Esophagus muscularis mucosa (tissue), 4 donors: ENCODE results near the gene CABLES1. TPM values are rescaled to one million over a fixed set of nuclear protein-coding genes. Genes with fewer than 3 reads are reported as not detected.
"Not testable (repeated sequence)": the region's sequence is repeated elsewhere in the genome, so short reads cannot be mapped to it uniquely, and the experiment has no call there.

ENCODE experiments used
- DNase-seq: peaks from one replicate; pipeline ENCODE4 v3.0.0-alpha.2; 2017; ENCODE audit errors: extremely low spot score
- H3K27ac ChIP-seq, 4 donors: fragments of 200-600 bp; sonication (generic); replicated peaks in 1 of 4; 1 replicate in 3 of 4; 2 replicates in 1 of 4; pipeline ENCODE4 v1.5.1; 2016 to 2019; ENCODE audit warnings: mild to moderate bottlenecking in 1 of 4
- H3K27me3 ChIP-seq, 4 donors: fragments of 200-600 bp; sonication (generic); one replicate each; pipeline versions ENCODE4 v1.5.1 to v1.6.0; 2016 to 2019
- H3K36me3 ChIP-seq, 4 donors: fragments of 200-600 bp; sonication (generic); one replicate each; pipeline ENCODE4 v1.5.1; 2016 to 2019
- H3K4me1 ChIP-seq, 4 donors: fragments of 200-600 bp; sonication (generic); one replicate each; pipeline ENCODE4 v1.5.1; 2016 to 2019
- H3K4me3 ChIP-seq, 4 donors: fragments of 200-600 bp; sonication (generic); 1 replicate in 2 of 4; 2 replicates in 2 of 4; pipeline ENCODE4 v1.5.1; 2016 to 2019; ENCODE audit warnings: mild to moderate bottlenecking in 4 of 4, moderate library complexity in 1 of 4
- H3K9me3 ChIP-seq, 4 donors: fragments of 200-600 bp; sonication (generic); 1 replicate in 3 of 4; 2 replicates in 1 of 4; pipeline ENCODE4 v1.5.1; 2016 to 2019
- CTCF ChIP-seq, 3 experiments: fragments of 200-600 bp in 2 of 3; fragments of 450-650 bp in 1 of 3; sonication (generic) in 2 of 3; IDR thresholded peaks; one replicate each; pipeline ENCODE4 v1.5.1; 2017 to 2019; ENCODE audit warnings: antibody characterized with exemption in 3 of 3, mild to moderate bottlenecking in 2 of 3, moderate library complexity in 1 of 3
- EP300 ChIP-seq: sonication (generic); formaldehyde crosslinking; IDR thresholded peaks from one replicate; pipeline ENCODE4 v1.6.1; 2017; ENCODE audit warnings: antibody characterized with exemption
- POLR2A ChIP-seq: fragments of 450-650 bp; IDR thresholded peaks from one replicate; pipeline ENCODE4 v1.6.1; 2017; ENCODE audit warnings: antibody characterized with exemption, moderate library complexity, mild to moderate bottlenecking, low read depth
- POLR2AphosphoS5 ChIP-seq, 2 donors: sonication (generic); formaldehyde crosslinking; IDR thresholded peaks; one replicate each; pipeline ENCODE4 v1.6.1; 2017; ENCODE audit warnings: antibody characterized with exemption in 2 of 2
- WGBS: methylation state at CpG from one replicate; pipeline ENCODE4 v1.1.5; 2018; 5-methylcytosine and 5-hydroxymethylcytosine counted together
- intact Hi-C: fragments of 100-400 bp; cut with DNase I; formaldehyde crosslinking; loops from one replicate; pipeline ENCODE4 v1.15.1; 2023
- total RNA-seq, 4 donors: library from RNA; depleted of rRNA; stranded (reverse); fragments of >200 nt; gene quantifications; one replicate each; pipeline versions ENCODE4 v1.1.0 to v1.2.1, GENCODE V29; 2016

Gene CABLES1
- total RNA-seq, 4 donors from 2014 or later: 3.8 to 8.3 (median 6.4) TPM

GRCh38 chr18:23105581-23106219 lies 29.6 kb upstream of the CABLES1 start:
- WGBS: 82% methylated on average over 21 of the region's 21 CpGs
- no peak for DNase-seq
- TF ChIP-seq POLR2AphosphoS5 (IDR thresholded peaks at IDR 0.05) (no peak), CTCF (IDR thresholded peaks at IDR 0.05) (no peak), POLR2A (no peak), EP300 (no peak)

GRCh38 chr18:23106575-23106974 lies 28.7 kb upstream of the CABLES1 start:
- intact Hi-C loops: no loop called here
- H3K9me3 ChIP-seq: peaks cover 0 to 7% (median 0%) of the 10 kb centered on the region in 4 donors
- no peaks in the 10 kb centered on the region for H3K27me3 ChIP-seq
- 54% methylated on average over 6 of the region's 6 CpGs for WGBS
- no peak for DNase-seq
- H3K27ac ChIP-seq: no peak overlapping the region
- no peak overlapping the region for H3K4me3 ChIP-seq
- TF ChIP-seq EP300 (no peak), CTCF (IDR thresholded peaks at IDR 0.05) (no peak), POLR2AphosphoS5 (IDR thresholded peaks at IDR 0.05) (no peak), POLR2A (no peak)
- H3K4me1 ChIP-seq: no peaks in the 10 kb centered on the region
- no peaks in the 10 kb centered on the region for H3K36me3 ChIP-seq

More at GRCh38 chr18:23105581-23106219, 29.6 kb upstream of the CABLES1 start:
- no peaks in the 10 kb centered on the region for H3K9me3 ChIP-seq
- H3K36me3 ChIP-seq: no peaks in the 10 kb centered on the region
- intact Hi-C loops: no loop called here
- no peak overlapping the region for H3K27ac ChIP-seq
- no peaks in the 10 kb centered on the region for H3K4me1 ChIP-seq
- no peaks in the 10 kb centered on the region for H3K27me3 ChIP-seq
- H3K4me3 ChIP-seq: no peak overlapping the region

GRCh38 chr18:23107718-23108117 lies 27.6 kb upstream of the CABLES1 start:
- no peaks in the 10 kb centered on the region for H3K4me1 ChIP-seq
- no peak overlapping the region for H3K4me3 ChIP-seq
- DNase-seq: no peak
- no peaks in the 10 kb centered on the region for H3K36me3 ChIP-seq
- no peak overlapping the region for H3K27ac ChIP-seq
- intact Hi-C loops: no loop called here
- no peaks in the 10 kb centered on the region for H3K27me3 ChIP-seq
- peaks cover 0 to 13% (median 0%) of the 10 kb centered on the region in 4 donors for H3K9me3 ChIP-seq
- WGBS: 81% methylated on average over 7 of the region's 7 CpGs
- no peak for TF ChIP-seq POLR2A
- no peak for TF ChIP-seq CTCF (IDR thresholded peaks at IDR 0.05)
- no peak for TF ChIP-seq POLR2AphosphoS5 (IDR thresholded peaks at IDR 0.05)
- TF ChIP-seq EP300: no peak

- no peak for DNase-seq
- WGBS: 89% methylated on average over 5 of the region's 5 CpGs
- H3K36me3 ChIP-seq: no peaks in the 10 kb centered on the region
- peaks cover 0 to 13% (median 0%) of the 10 kb centered on the region in 4 donors for H3K9me3 ChIP-seq
- no peaks in the 10 kb centered on the region for H3K4me1 ChIP-seq
- no peak overlapping the region for H3K4me3 ChIP-seq
- intact Hi-C loops: no loop called here
- H3K27me3 ChIP-seq: no peaks in the 10 kb centered on the region
- TF ChIP-seq POLR2AphosphoS5 (IDR thresholded peaks at IDR 0.05): no peak
- H3K27ac ChIP-seq: no peak overlapping the region
Measured at GRCh38 chr18:23108496-23108895, 26.8 kb upstream of the CABLES1 start.

- H3K27ac ChIP-seq, H3K36me3 ChIP-seq, H3K4me1 ChIP-seq, DNase-seq, H3K4me3 ChIP-seq, H3K27me3 ChIP-seq, intact Hi-C loops: not testable (repeated sequence)
- 96% methylated on average over 9 of the region's 9 CpGs for WGBS
- peaks cover 0 to 13% (median 0%) of the 10 kb centered on the region in 4 donors for H3K9me3 ChIP-seq
Measured at GRCh38 chr18:23109163-23109562, 26.1 kb upstream of the CABLES1 start.

- peaks cover 0 to 13% (median 0%) of the 10 kb centered on the region in 4 donors for H3K9me3 ChIP-seq
- whole genome bisulfite sequencing: 97% methylated on average over 6 of the region's 6 CpGs
- no peak for DNase-seq
- H3K27me3 ChIP-seq: no peaks in the 10 kb centered on the region
- H3K4me1 ChIP-seq: peaks cover 0 to 10% (median 3%) of the 10 kb centered on the region in 4 donors
- TF ChIP-seq EP300 (no peak), POLR2A (no peak), POLR2AphosphoS5 (IDR thresholded peaks at IDR 0.05) (no peak), CTCF (IDR thresholded peaks at IDR 0.05) (no peak)
- H3K27ac ChIP-seq: no peak overlapping the region
- intact Hi-C loops: no loop called here
- H3K36me3 ChIP-seq: no peaks in the 10 kb centered on the region
- no peak overlapping the region for H3K4me3 ChIP-seq
Measured at GRCh38 chr18:23113576-23113975, 21.7 kb upstream of the CABLES1 start.
